Neural progenitor cell (in vitro differentiated cells): ENCODE results near the gene PER1. TPM values are rescaled to one million over a fixed set of nuclear protein-coding genes. Genes with fewer than 3 reads are reported as not detected.

Experiments
- DNase-seq: peaks from one replicate; pipeline ENCODE4 v3.0.0-alpha.2; 2016; ENCODE audit warnings: low spot score
- H2AFZ ChIP-seq: fragments of 200-600 bp; sonication (generic); replicated peaks from 2 replicates; pipeline ENCODE4 v1.6.1; 2016; ENCODE audit warnings: antibody characterized with exemption
- H3F3A ChIP-seq: fragments of 200-600 bp; sonication (generic); 2 replicates; pipeline ENCODE4 v1.6.1; 2016; ENCODE audit warnings: antibody characterized with exemption, low read depth
- H3K27ac ChIP-seq: fragments of 200-600 bp; sonication (generic); 2 replicates; pipeline ENCODE4 v1.5.1; 2016; ENCODE audit warnings: mild to moderate bottlenecking
- H3K27me3 ChIP-seq: fragments of 200-600 bp; sonication (generic); 2 replicates; pipeline ENCODE4 v1.6.1; 2016; ENCODE audit warnings: mild to moderate bottlenecking, moderate library complexity
- H3K36me3 ChIP-seq: fragments of 200-600 bp; sonication (generic); 2 replicates; pipeline ENCODE4 v1.5.1; 2016
- H3K4me1 ChIP-seq: fragments of 200-600 bp; sonication (generic); 2 replicates; pipeline ENCODE4 v1.6.1; 2016; ENCODE audit warnings: mixed run types
- H3K4me2 ChIP-seq: fragments of 200-600 bp; sonication (generic); 2 replicates; pipeline ENCODE4 v1.6.1; 2016
- H3K4me3 ChIP-seq: fragments of 200-600 bp; sonication (generic); 2 replicates; pipeline ENCODE4 v1.5.1; 2016
- H3K79me2 ChIP-seq: fragments of 200-600 bp; sonication (generic); 2 replicates; pipeline ENCODE4 v1.6.1; 2016; ENCODE audit warnings: low read depth
- H3K9ac ChIP-seq: fragments of 200-600 bp; sonication (generic); 2 replicates; pipeline ENCODE4 v1.6.1; 2016
- H3K9me3 ChIP-seq: fragments of 200-600 bp; sonication (generic); 2 replicates; pipeline ENCODE4 v1.5.1; 2016; ENCODE audit warnings: low read depth
- H4K20me1 ChIP-seq: fragments of 200-600 bp; sonication (generic); 2 replicates; pipeline ENCODE4 v1.6.1; 2016; ENCODE audit warnings: low read depth
- H3K27ac Mint-ChIP-seq: 3 replicates; pipeline ENCODE4 v1.8.0; 2021; ENCODE audit warnings: mixed read lengths
- H3K27me3 Mint-ChIP-seq: 2 replicates; pipeline ENCODE4 v1.8.0; 2022; ENCODE audit warnings: low read depth, mild to moderate bottlenecking, inconsistent platforms, moderate library complexity, mixed read lengths; ENCODE audit not compliant: insufficient read depth
- H3K36me3 Mint-ChIP-seq: 3 replicates; pipeline ENCODE4 v1.8.0; 2021; ENCODE audit warnings: mixed read lengths
- H3K4me1 Mint-ChIP-seq: 3 replicates; pipeline ENCODE4 v1.8.0; 2021; ENCODE audit warnings: mixed read lengths
- H3K4me3 Mint-ChIP-seq: 3 replicates; pipeline ENCODE4 v1.8.0; 2021; ENCODE audit warnings: mild to moderate bottlenecking, moderate library complexity, mixed read lengths
- H3K9me3 Mint-ChIP-seq: 3 replicates; pipeline ENCODE4 v1.8.0; 2020; ENCODE audit warnings: mixed read lengths
- EZH2 ChIP-seq: fragments of 200-600 bp; sonication (generic); IDR thresholded peaks from 2 replicates; pipeline ENCODE4 v1.6.1; 2017; ENCODE audit warnings: antibody characterized with exemption, mild to moderate bottlenecking, moderate library complexity
- EZH2phosphoT487 ChIP-seq: fragments of 200-600 bp; sonication (generic); IDR thresholded peaks from 2 replicates; pipeline ENCODE4 v1.6.1; 2017; ENCODE audit warnings: antibody characterized with exemption
- total RNA-seq: library from RNA; depleted of rRNA; stranded (reverse); fragments of >200 nt; gene quantifications from 2 replicates; pipeline ENCODE4 v1.2.3, GENCODE V29; 2015; ENCODE audit warnings: low replicate concordance
- TF ChIP-seq, protein P1 (sequence below): fragments of 200-600 bp; sonication (generic); IDR thresholded peaks from 2 replicates; pipeline ENCODE4 v1.5.1; 2017; ENCODE audit warnings: antibody characterized with exemption, mild to moderate bottlenecking

PER1 gene
- total RNA-seq, 1 donor from 2014 or later: 3.2 TPM

DNA sequence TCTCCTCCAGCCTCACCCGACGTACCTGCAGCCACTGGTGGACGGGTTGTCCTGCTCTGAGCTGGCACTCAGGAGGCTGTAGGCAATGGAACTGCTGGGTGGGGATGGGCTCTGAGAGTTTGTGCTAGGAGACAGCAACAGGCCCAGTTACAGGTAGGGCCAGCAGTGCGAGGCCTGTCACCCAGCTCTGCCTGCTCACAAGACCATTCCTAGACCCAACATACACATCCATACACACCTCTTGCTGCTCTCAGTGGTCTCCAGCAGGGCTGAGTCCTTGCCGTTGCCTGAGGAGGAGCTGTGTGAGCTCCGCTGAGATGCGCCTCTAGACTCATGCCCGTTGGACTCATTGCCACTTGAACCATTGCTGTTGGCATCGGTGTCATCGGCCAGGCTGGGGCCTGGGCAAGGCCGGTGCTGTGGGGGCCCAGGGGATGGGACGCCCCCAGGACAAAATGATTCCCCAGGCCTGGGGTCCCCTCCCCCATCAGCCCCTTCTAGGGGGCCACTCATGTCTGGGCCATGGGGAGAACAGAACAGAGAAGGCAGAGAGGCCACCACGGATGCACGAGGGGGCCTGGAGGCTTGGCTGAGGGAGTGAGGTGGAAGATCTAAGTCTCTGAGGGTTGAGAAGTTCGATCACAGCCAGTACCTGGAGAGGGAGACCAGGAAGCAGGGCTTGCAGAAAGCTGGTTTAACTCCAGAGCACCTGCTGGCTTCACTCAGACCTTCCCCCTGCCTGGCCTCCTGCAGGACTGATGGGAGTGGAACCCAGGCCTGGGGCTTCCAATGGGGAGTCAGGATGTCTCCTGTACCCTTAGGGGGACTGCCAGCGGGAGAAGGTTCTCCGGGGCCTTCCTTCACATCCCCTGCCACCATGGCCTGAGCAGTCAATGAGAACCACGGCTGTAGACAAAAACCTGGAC, 1.7 kb downstream of the PER1 start:
- peak overlapping the region; percentile 92 for H3K4me2 ChIP-seq
- H3F3A ChIP-seq: peaks cover 35% of the 10 kb centered on the region
- H3K27ac ChIP-seq: no peak overlapping the region
- no peaks in the 10 kb centered on the region for H3K36me3 ChIP-seq
- Mint-ChIP-seq H3K4me1 (peaks cover 21% of the 10 kb centered on the region), H3K4me3 (no peak overlapping the region), H3K27me3 (peaks cover 15% of the 10 kb centered on the region), H3K9me3 (no peaks in the 10 kb centered on the region), H3K27ac (no peak overlapping the region), H3K36me3 (peaks cover 9% of the 10 kb centered on the region)
- H2AFZ ChIP-seq: no peak overlapping the region
- H3K4me3 ChIP-seq: peak overlapping the region; percentile 69
- H3K9ac ChIP-seq: no peak overlapping the region
- no peak for DNase-seq
- H3K9me3 ChIP-seq: no peaks in the 10 kb centered on the region
- peaks cover 14% of the 10 kb centered on the region for H3K4me1 ChIP-seq
- TF ChIP-seq, protein P1, sequence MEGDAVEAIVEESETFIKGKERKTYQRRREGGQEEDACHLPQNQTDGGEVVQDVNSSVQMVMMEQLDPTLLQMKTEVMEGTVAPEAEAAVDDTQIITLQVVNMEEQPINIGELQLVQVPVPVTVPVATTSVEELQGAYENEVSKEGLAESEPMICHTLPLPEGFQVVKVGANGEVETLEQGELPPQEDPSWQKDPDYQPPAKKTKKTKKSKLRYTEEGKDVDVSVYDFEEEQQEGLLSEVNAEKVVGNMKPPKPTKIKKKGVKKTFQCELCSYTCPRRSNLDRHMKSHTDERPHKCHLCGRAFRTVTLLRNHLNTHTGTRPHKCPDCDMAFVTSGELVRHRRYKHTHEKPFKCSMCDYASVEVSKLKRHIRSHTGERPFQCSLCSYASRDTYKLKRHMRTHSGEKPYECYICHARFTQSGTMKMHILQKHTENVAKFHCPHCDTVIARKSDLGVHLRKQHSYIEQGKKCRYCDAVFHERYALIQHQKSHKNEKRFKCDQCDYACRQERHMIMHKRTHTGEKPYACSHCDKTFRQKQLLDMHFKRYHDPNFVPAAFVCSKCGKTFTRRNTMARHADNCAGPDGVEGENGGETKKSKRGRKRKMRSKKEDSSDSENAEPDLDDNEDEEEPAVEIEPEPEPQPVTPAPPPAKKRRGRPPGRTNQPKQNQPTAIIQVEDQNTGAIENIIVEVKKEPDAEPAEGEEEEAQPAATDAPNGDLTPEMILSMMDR: no peak
- TF ChIP-seq EZH2phosphoT487: no peak
- TF ChIP-seq EZH2: no peak
- H3K79me2 ChIP-seq: no peaks in the 10 kb centered on the region
- peaks cover 18% of the 10 kb centered on the region for H4K20me1 ChIP-seq
- no peaks in the 10 kb centered on the region for H3K27me3 ChIP-seq

DNA sequence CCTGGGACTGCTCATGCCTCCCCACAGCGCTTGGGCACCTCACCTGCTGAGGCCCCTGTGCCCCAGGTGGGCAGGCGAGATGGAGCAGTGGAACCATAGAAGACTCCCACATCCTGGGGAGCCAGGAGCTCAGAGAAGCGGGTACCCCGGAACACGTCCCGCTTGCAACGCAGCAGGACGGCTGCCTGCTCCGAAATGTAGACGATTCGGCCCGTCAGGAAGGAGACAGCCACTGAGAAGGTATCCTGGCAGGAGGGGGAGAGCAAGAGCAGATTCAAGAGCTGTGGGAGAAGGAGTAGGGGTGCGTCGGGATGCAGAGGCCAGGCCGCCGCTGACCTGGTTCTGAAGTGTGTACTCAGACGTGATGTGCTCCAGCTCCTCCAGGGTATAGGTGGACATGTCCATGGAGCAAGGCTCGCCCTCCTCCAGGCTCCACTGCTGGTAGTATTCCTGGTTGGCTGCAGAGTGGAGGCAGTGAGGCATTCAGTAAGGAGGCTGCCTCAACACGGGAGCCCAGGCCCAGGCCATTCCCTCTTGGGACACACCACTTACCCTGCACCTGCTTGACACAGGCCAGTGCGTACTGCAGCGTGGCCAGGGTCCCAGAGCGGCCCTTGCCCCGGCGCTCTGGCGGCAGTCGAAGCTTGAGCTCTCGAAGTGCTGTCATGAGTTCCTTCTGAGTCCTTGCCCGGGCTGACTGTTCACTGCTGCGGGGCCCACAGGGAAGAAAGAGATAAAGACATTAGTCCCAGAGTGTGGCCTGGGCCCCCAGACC, 2.6 kb downstream of the PER1 start:
- no peak overlapping the region for H3K27ac Mint-ChIP-seq
- Histone ChIP-seq H3K9ac (no peak overlapping the region), H3K4me2 (no peak overlapping the region), H4K20me1 (peaks cover 18% of the 10 kb centered on the region), H3F3A (peaks cover 26% of the 10 kb centered on the region), H3K79me2 (no peaks in the 10 kb centered on the region), H3K4me3 (no peak overlapping the region), H3K4me1 (peaks cover 6% of the 10 kb centered on the region), H3K27ac (no peak overlapping the region), H3K36me3 (no peaks in the 10 kb centered on the region), H2AFZ (no peak overlapping the region), H3K27me3 (no peaks in the 10 kb centered on the region), H3K9me3 (no peaks in the 10 kb centered on the region)
- H3K9me3 Mint-ChIP-seq: no peaks in the 10 kb centered on the region
- DNase-seq: no peak
- H3K27me3 Mint-ChIP-seq: peaks cover 12% of the 10 kb centered on the region
- H3K4me1 Mint-ChIP-seq: peaks cover 21% of the 10 kb centered on the region
- no peak for TF ChIP-seq EZH2
- no peak for TF ChIP-seq EZH2phosphoT487
- TF ChIP-seq, protein P1: no peak
- peaks cover 9% of the 10 kb centered on the region for H3K36me3 Mint-ChIP-seq
- H3K4me3 Mint-ChIP-seq: peak overlapping the region; percentile 65

DNA sequence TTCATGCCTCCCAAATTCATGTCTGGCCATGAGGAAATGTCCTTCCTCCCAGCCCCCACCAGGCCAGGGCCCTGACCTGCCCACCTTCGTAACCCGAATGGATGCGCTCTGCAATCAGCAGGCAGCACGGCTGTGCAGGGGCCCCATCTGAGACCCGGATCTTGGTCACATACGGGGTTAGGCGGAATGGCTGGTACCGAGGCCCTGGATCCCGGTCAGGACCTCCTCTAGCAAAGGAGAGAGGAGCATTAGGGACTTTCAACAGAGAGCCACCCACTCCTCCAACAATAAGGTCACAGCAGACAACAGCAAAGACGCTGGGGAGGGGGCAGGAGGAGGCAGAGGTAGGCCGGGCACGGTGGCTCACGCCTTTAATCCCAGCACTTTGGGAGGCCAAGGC, 3.6 kb downstream of the PER1 start:
- no peak overlapping the region for H3K4me2 ChIP-seq
- no peak overlapping the region for H2AFZ ChIP-seq
- no peaks in the 10 kb centered on the region for H3K36me3 ChIP-seq
- H3K9me3 ChIP-seq: no peaks in the 10 kb centered on the region
- H3K9me3 Mint-ChIP-seq: no peaks in the 10 kb centered on the region
- no peak overlapping the region for H3K27ac Mint-ChIP-seq
- TF ChIP-seq EZH2 (no peak), EZH2phosphoT487 (no peak)
- TF ChIP-seq, protein P1: no peak
- no peak overlapping the region for H3K9ac ChIP-seq
- H3K4me3 Mint-ChIP-seq: peak overlapping the region; percentile 41
- DNase-seq: no peak
- H3K4me1 Mint-ChIP-seq: peaks cover 15% of the 10 kb centered on the region
- H3F3A ChIP-seq: peaks cover 16% of the 10 kb centered on the region
- H4K20me1 ChIP-seq: peaks cover 18% of the 10 kb centered on the region
- no peaks in the 10 kb centered on the region for H3K79me2 ChIP-seq
- H3K36me3 Mint-ChIP-seq: peaks cover 14% of the 10 kb centered on the region
- peaks cover 4% of the 10 kb centered on the region for H3K4me1 ChIP-seq
- no peak overlapping the region for H3K4me3 ChIP-seq
- no peak overlapping the region for H3K27ac ChIP-seq
- H3K27me3 ChIP-seq: no peaks in the 10 kb centered on the region
- peaks cover 12% of the 10 kb centered on the region for H3K27me3 Mint-ChIP-seq
